MCF 10A (cell line): Measurements from ENCODE around the gene ERC2. TPM values are rescaled to one million over a fixed set of nuclear protein-coding genes. Genes with fewer than 3 reads are reported as not detected.

Experiments
- BruUV-seq: library from RNA; stranded (reverse); fragments of 400-500 nt; replicated peaks from 2 replicates; lab custom pipeline; 2021; lab: Mats Ljungman, UMichigan
- CTCF ChIA-PET: fragments of 300-600 bp; sonication (Branson Sonifier 250); formaldehyde crosslinking; extraction: SDS; loops from one replicate; lab custom pipeline; 2021; ENCODE audit warnings: antibody characterized with exemption, inconsistent platforms; lab: Yijun Ruan, JAX
- POLR2A ChIA-PET: fragments of 300-600, 350-650 bp; sonication (Branson Sonifier 250); formaldehyde crosslinking; extraction: SDS; loops from one replicate; lab custom pipeline; 2020; ENCODE audit warnings: antibody characterized with exemption, inconsistent platforms; lab: Yijun Ruan, JAX
- DNase-seq: peaks from one replicate; pipeline ENCODE4 v3.0.0-alpha.2; 2018; ENCODE audit not compliant: unreplicated experiment
- H3K27ac Mint-ChIP-seq: one replicate; pipeline ENCODE4 v1.8.0; 2022; ENCODE audit warnings: mild to moderate bottlenecking, low read depth, mixed read lengths; ENCODE audit not compliant: unreplicated experiment
- H3K27me3 Mint-ChIP-seq: one replicate; pipeline ENCODE4 v1.8.0; 2022; ENCODE audit warnings: mixed read lengths; ENCODE audit not compliant: insufficient read depth, unreplicated experiment
- H3K36me3 Mint-ChIP-seq: one replicate; pipeline ENCODE4 v1.8.0; 2022; ENCODE audit warnings: mild to moderate bottlenecking, moderate library complexity, mixed read lengths; ENCODE audit not compliant: insufficient read depth, unreplicated experiment
- H3K4me1 Mint-ChIP-seq: one replicate; pipeline ENCODE4 v1.8.0; 2022; ENCODE audit warnings: mixed read lengths; ENCODE audit not compliant: insufficient read depth, unreplicated experiment
- H3K4me3 Mint-ChIP-seq: one replicate; pipeline ENCODE4 v1.8.0; 2022; ENCODE audit warnings: mild to moderate bottlenecking, moderate library complexity, mixed read lengths; ENCODE audit not compliant: unreplicated experiment
- H3K9me3 Mint-ChIP-seq: one replicate; pipeline ENCODE4 v1.8.0; 2022; ENCODE audit warnings: mixed read lengths; ENCODE audit not compliant: unreplicated experiment
- CTCF ChIP-seq: fragments of 200-600 bp; IDR thresholded peaks from one replicate; pipeline ENCODE4 v1.8.0; 2022; ENCODE audit warnings: antibody characterized with exemption, mild to moderate bottlenecking; ENCODE audit not compliant: unreplicated experiment
- intact Hi-C: fragments of 100-400 bp; cut with micrococcal nuclease; formaldehyde crosslinking; loops from 2 replicates; pipeline ENCODE4 v1.14.1; 2022
- total RNA-seq: library from RNA; stranded (reverse); gene quantifications from 2 replicates; pipeline ENCODE4 v1.2.3, GENCODE V29; 2022

ERC2 gene
- total RNA-seq, 1 experiment from 2014 or later = 0.42 TPM

GRCh38 chr3:56355570-56356185 lies 112.6 kb downstream of the ERC2 start:
- no TSS peak for BruUV-seq
- Mint-ChIP-seq H3K4me3 (no peak overlapping the region), H3K4me1 (peaks cover 6% of the 10 kb centered on the region), H3K36me3 (peaks cover 6% of the 10 kb centered on the region), H3K27ac (peak overlapping the region; percentile 36), H3K9me3 (no peaks in the 10 kb centered on the region), H3K27me3 (peaks cover 11% of the 10 kb centered on the region)
- no peak for TF ChIP-seq CTCF
- ChIA-PET POLR2A (no interaction called here), CTCF (interaction anchor here (0.6 to 5.2 kb wide), 4 partner anchors 15 to 139 kb away, joined by 3 to 41 read pairs (median 3); no protein-coding TSS in a partner anchor)
- DNase-seq = peak; percentile 84
- intact Hi-C loops = no loop called here

- H3K27me3 Mint-ChIP-seq = peaks cover 11% of the 10 kb centered on the region
- no peaks in the 10 kb centered on the region for H3K9me3 Mint-ChIP-seq
- peaks cover 6% of the 10 kb centered on the region for H3K4me1 Mint-ChIP-seq
- peaks cover 6% of the 10 kb centered on the region for H3K36me3 Mint-ChIP-seq
- no peak overlapping the region for H3K27ac Mint-ChIP-seq
- ChIA-PET POLR2A (no interaction called here), CTCF (interaction anchor here (3.9 kb wide), 1 partner anchor 11 kb away, joined by 20 read pairs; no protein-coding TSS in a partner anchor)
- no peak for DNase-seq
- BruUV-seq = no TSS peak
- intact Hi-C loops = no loop called here
- TF ChIP-seq CTCF = no peak
- H3K4me3 Mint-ChIP-seq = no peak overlapping the region
Measured at GRCh38 chr3:56351537-56351936, 116.7 kb downstream of the ERC2 start.

GRCh38 chr3:56347219-56347871 lies 120.9 kb downstream of the ERC2 start:
- no peak overlapping the region for H3K27ac Mint-ChIP-seq
- ChIA-PET CTCF (interaction anchor here (0.6 to 1.5 kb wide), 8 partner anchors 12 to 1505 kb away, joined by 3 to 8 read pairs (median 3); no protein-coding TSS in a partner anchor), POLR2A (interaction anchor here (1.2 kb wide), 1 partner anchor 10 kb away, joined by 3 read pairs; no protein-coding TSS in a partner anchor)
- H3K27me3 Mint-ChIP-seq = peaks cover 37% of the 10 kb centered on the region
- no peaks in the 10 kb centered on the region for H3K36me3 Mint-ChIP-seq
- DNase-seq = peak; percentile 63
- no peak overlapping the region for H3K4me3 Mint-ChIP-seq
- TF ChIP-seq CTCF = no peak
- H3K9me3 Mint-ChIP-seq = no peaks in the 10 kb centered on the region
- no TSS peak for BruUV-seq
- H3K4me1 Mint-ChIP-seq = peaks cover 6% of the 10 kb centered on the region
- intact Hi-C loops = loop anchor here (10.0 kb wide), 1 partner anchor 457 kb away; the partner anchor contains the start of gene ARHGEF3

- Mint-ChIP-seq H3K36me3 (no peaks in the 10 kb centered on the region), H3K27ac (no peak overlapping the region), H3K4me1 (peaks cover 6% of the 10 kb centered on the region), H3K4me3 (no peak overlapping the region), H3K27me3 (peaks cover 27% of the 10 kb centered on the region), H3K9me3 (no peaks in the 10 kb centered on the region)
- POLR2A ChIA-PET = interaction anchor here (0.6 kb wide), 1 partner anchor 271 kb away, joined by 3 read pairs; no protein-coding TSS in a partner anchor
- peak; percentile 13 for DNase-seq
- intact Hi-C loops = loop anchor here (5.0 to 10.0 kb wide), 2 partner anchors 205 to 462 kb away; partner anchors contain the start of gene ARHGEF3
- no peak for TF ChIP-seq CTCF
- no TSS peak for BruUV-seq
- CTCF ChIA-PET = interaction anchor here (0.6 to 9.8 kb wide), 7 partner anchors 16 to 154 kb away, joined by 3 to 133 read pairs (median 3); no protein-coding TSS in a partner anchor
Measured at GRCh38 chr3:56342475-56342874, 125.8 kb downstream of the ERC2 start.
